ENCODE measurements around the gene LAMA5.
A peak's percentile ranks its signal among the peaks of the same experiment; 100 is the strongest.

The LAMA5 gene

DNA sequence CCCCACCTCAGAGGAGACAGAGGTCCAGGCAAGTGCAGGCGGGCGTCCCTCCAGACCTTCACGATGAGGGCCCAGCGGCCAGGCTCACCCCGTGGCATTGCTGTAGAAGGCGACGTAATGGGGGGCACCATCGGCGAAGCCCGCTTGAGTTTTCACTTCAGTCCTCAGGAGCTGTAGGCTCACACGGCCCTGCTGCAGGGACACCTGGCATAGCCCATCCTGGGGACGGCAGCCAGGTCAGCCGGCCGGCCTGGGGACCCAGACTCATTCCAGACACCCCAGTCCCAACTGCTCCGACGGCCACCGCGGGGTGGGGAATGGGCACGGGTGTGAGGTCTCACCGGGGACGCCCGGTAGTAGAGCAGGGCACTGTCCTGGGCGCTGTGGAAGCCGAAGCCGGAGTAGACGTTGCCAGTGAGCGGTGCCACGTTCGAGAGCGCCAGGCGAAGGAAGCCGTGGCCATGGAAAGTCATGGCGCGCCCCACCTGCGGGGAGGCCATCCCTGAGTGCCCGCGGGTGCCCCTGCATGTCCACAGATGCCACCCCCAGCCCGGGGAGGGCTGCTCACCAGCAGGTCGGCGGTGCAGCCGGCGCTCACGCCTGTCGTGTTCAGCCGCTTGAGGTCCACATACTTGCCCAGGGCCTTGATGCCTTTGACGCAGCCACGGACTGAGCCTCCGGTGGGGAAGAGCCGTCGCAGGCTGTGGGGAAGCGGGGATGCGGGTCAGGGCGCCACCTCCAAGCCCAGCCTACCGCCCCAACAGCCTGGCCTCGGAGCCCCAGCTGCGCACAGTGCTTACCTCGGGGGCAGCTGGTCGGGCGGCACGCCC lies 55.1 kb downstream of the LAMA5 start:
- H3K4me3 ChIP-seq (ENCODE audit: low read length), result no peak overlapping the region
- no peak for DNase-seq (ENCODE audit: low read depth, low spot score)

DNA sequence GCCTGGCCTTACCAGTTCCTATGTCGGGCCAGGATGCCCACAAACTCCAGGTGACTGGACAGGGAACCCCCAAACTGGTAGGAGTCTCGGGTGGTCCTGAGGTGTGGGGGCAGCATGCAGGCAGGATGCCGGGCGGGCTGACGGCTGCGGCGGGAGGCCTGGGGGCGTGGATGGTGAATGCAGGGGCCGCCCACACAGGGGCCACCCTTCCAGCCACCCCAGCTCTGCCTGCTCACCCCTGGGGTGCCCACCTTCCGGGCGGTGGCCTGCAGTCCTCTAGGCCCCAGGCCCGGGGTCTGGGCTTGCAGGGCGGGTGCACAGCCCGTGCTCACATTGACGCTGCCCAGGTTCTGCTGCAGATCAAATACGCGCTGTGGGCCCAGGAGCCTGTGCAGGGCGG lies 56.0 kb downstream of the LAMA5 start:
- DNase-seq (ENCODE audit: low read depth, low spot score), result no peak
- no peak overlapping the region for H3K4me3 ChIP-seq (ENCODE audit: low read length)

DNA sequence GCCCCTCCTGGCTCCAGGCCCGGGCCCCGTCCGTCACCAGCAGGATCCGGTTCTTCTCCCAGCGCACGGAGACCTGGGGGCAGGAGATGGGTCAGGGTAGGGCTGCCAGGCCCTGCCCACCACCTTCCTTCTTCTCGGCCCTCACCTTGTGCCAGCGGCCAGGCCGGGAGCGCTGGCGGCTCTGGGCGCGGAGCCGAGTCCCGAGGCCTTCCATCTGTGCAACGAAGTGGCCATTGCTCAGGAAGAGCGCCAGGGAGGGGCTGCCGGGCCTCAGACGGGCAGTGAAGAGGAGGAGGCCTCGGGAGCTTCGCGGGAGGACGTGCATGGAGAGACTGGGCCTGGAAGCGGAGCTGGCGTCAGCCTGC lies 56.4 kb downstream of the LAMA5 start:
- DNase-seq (ENCODE audit: low read depth, low spot score), result no peak
- H3K4me3 ChIP-seq (ENCODE audit: low read length), result no peak overlapping the region

GRCh38 chr20:62309947-62310756 lies 57.0 kb downstream of the LAMA5 start:
- no peak overlapping the region for H3K4me3 ChIP-seq (ENCODE audit: low read length)
- no peak for DNase-seq (ENCODE audit: low read depth, low spot score)

GRCh38 chr20:62309198-62309944 lies 57.7 kb downstream of the LAMA5 start:
- no peak for DNase-seq (ENCODE audit: low read depth, low spot score)
- H3K4me3 ChIP-seq (ENCODE audit: low read length), result no peak overlapping the region

DNA sequence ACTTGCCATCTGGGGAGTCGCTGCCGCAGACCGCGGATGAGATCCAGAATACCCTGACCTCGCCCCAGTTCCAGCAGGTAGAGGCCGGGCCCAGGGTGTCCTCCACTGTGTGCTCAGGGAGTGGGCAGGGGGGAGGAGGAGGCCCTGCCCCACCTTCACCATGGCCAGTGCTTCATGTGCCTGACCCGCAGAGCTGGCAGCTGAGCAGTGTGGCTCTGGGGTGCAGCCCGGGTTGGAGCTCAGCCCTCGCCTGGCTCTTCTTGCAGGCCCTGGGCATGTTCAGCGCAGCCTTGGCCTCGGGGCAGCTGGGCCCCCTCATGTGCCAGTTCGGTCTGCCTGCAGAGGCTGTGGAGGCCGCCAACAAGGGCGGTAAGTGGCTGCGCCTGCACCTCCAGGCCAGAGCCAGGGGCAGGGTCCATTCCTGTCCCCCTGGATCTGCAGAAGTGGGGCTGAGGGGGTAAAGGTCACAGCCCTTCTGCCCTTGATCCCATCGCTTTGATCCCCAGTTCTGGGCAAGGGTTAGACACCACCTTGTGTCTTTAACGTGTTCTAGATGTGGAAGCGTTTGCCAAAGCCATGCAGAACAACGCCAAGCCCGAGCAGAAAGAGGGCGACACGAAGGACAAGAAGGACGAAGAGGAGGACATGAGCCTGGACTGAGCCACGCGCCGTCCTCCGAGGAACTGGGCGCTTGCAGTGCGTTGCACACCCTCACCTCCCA lies 58.9 kb downstream of the LAMA5 start:
- H3K4me3 ChIP-seq (ENCODE audit: low read length), result no peak overlapping the region
- DNase-seq (ENCODE audit: low read depth, low spot score), result no peak

GRCh38 chr20:62307226-62308101 lies 59.6 kb downstream of the LAMA5 start:
- no peak for DNase-seq (ENCODE audit: low read depth, low spot score)
- no peak overlapping the region for H3K4me3 ChIP-seq (ENCODE audit: low read length)

DNA sequence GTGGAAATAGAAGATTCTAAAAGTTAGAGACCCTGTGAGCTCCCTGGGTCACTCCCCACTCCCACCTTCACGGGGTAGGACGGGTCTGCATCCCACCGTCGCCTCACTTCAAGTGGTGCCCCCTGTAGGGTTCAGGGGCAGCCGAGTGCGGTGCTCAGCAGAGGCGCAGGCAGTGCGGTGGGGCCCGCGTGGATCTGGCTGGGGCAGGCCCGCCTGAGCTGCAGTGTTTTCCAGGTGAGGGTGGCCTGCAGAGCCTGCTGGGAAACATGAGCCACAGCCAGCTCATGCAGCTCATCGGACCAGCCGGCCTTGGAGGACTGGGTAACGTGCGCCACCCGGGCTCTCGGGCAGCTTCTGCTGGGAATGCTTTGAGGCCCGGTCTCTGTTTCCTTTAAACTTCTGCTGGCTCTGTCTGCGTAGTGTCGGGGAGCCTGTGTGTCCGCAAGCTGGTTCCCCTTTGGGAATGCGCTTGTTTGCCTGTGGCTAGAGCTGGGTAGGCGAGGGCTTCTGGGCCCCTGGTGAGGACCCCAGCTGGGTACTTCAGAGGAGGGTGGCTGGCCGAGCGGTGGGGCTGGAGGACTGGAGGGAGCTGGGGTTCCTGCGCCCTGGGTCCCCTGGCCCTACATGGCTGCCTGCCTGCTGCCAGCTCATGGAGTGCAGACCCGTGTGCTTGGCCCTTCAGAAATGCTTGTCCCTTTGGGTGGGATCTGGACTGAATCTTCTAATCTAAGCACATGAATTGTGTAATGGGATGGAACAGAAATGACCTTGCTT lies 60.5 kb downstream of the LAMA5 start:
- H3K4me3 ChIP-seq (ENCODE audit: low read length), result no peak overlapping the region
- DNase-seq (ENCODE audit: low read depth, low spot score), result no peak

GRCh38 chr20:62305765-62306413 lies 61.2 kb downstream of the LAMA5 start:
- no peak overlapping the region for H3K4me3 ChIP-seq (ENCODE audit: low read length)

GRCh38 chr20:62305149-62305764 lies 61.9 kb downstream of the LAMA5 start:
- H3K4me3 ChIP-seq (ENCODE audit: low read length), result peak overlapping the region; percentile 90; the same call in 1 of the 2 replicates
- DNase-seq (ENCODE audit: low read depth, low spot score), result no peak

More at GRCh38 chr20:62305765-62306413, 61.2 kb downstream of the LAMA5 start:
- no peak for DNase-seq (ENCODE audit: low read depth, low spot score)

DNA sequence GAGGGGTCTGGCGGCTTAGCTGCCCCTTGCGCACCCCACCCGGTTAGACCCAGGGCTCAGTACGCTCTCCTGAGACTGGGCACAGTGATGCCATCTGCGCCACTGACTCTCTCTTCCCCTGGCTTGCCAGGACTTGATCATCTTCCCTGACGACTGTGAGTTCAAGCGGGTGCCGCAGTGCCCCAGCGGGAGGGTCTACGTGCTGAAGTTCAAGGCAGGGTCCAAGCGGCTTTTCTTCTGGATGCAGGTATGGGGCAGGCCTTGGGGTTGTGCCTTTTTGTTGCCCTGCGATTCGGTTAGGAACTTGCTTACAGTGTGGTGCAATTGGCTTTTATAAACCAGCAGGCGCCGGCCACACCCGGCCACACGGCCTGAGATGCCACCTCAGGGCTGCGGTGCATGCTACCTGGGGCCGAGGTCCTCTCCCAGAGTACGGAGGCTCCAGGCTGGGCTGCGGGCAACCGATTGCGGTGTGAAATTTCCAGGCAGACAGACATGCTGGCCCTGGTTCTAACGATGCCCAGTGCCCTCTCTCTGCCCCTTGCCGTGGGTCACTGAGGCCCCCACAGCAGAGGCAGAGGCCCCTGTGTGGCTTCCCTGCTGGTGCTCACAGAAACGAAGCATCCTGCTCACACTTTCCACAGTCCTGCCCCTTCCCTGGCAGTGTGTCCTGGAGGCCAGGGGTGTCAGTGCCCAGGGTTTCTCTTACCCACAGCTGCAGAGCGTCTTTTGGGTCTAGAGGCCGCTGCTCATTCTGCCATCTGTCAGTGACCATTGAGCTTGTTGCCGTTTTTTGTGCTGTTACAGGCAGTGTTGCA lies 62.6 kb downstream of the LAMA5 start:
- no peak for DNase-seq (ENCODE audit: low read depth, low spot score)
- H3K4me3 ChIP-seq (ENCODE audit: low read length), result peak overlapping the region; percentile 90

- H3K4me3 ChIP-seq (ENCODE audit: low read length), result peak overlapping the region; percentile 90
- DNase-seq (ENCODE audit: low read depth, low spot score), result no peak
Observed at GRCh38 chr20:62303340-62304226, 63.5 kb downstream of the LAMA5 start.

GRCh38 chr20:62303062-62303339 lies 64.1 kb downstream of the LAMA5 start:
- no peak for DNase-seq (ENCODE audit: low read depth, low spot score)
- H3K4me3 ChIP-seq (ENCODE audit: low read length), result peak overlapping the region; percentile 90

DNA sequence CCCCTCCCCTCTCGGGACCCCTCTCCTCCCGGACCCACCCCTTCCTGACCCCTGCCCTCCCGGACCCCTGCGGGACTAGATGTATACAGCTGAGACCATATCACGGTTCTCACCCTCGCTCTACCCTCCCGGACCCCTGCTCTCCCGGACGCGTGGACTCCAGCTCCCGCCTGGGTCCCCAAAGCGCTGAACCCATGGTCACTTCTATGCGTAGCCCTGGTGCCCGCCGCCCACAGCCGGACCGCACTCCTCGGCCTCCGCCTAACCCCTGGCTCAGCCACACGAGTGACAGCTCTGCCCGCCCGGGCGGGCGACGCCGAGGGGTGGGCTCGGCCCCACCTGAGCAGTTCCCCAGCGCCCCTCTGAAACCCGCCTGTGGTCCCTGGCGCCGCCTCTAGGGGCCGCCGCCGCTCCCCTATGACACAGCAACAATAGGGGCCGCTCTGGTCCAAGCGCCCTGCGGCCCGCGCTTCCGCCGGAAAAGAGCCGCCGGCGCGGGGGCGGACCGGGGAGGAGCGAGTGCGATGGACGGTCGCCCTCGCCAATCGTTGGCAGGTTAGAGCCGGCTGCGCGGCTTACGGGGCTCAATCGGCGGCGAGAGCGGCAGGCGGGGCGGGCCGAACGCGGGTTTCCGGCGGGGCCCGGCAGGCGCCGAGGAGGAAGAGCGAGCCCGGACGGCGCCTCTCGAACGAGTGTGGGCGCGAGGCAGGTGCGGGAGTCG lies 64.6 kb downstream of the LAMA5 start, which contains the start of gene ADRM1:
Gene ADRM1 (plus strand): TSS at position 657 of the 721 bp plus-strand sequence. CDS start 572 bp downstream, outside the sequence.
- H3K4me3 ChIP-seq (ENCODE audit: low read length), result peak within 1 kb of the TSS; percentile 90

More for the DNA sequence above, 64.6 kb downstream of the LAMA5 start, which contains the start of gene ADRM1:
- peak; percentile 93 for DNase-seq (ENCODE audit: low read depth, low spot score)
